Rectal smooth muscle tissue (tissue), 1 donor: ENCODE data around the gene PARP9.
A peak's percentile ranks its signal among the peaks of the same experiment; 100 is the strongest.

Experiments used
- H3K27ac ChIP-seq: one replicate; pipeline ENCODE4 v1.7.0; 2013; ENCODE audit warnings: low read depth, low read length, inconsistent platforms
- H3K27me3 ChIP-seq: one replicate; pipeline ENCODE4 v1.7.0; 2013; ENCODE audit warnings: low read length; ENCODE audit not compliant: control insufficient read depth, insufficient read depth
- H3K36me3 ChIP-seq: one replicate; pipeline ENCODE4 v1.7.0; 2013; ENCODE audit warnings: low read length; ENCODE audit not compliant: control insufficient read depth, insufficient read depth
- H3K4me1 ChIP-seq: one replicate; pipeline ENCODE4 v1.7.0; 2013; ENCODE audit warnings: low read length; ENCODE audit not compliant: control insufficient read depth, insufficient read depth
- H3K4me3 ChIP-seq: one replicate; pipeline ENCODE4 v1.7.0; 2013; ENCODE audit warnings: low read length
- H3K9ac ChIP-seq: one replicate; pipeline ENCODE4 v1.7.0; 2013; ENCODE audit warnings: low read length

PARP9 gene

DNA sequence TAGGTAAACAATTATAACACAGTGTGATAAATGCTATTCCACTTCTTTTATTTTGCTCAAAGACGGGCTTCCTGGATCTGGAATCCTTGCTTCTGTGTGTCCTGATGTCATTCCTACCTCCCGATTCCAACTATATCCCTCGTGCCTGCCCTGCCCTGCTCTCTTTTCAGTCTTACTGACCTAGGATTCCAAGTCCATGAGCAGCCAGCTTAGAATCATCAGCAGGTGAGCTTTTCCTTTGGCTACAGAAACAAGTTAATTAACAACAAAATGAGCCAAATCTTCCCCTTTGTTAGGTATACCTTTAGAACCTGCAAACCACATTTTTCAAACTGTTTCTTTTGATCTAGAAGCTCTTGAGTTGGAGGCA lies 27.5 kb downstream of the PARP9 start:
- Histone ChIP-seq H3K27me3 (no peaks in the 10 kb centered on the region), H3K36me3 (peaks cover 34% of the 10 kb centered on the region), H3K27ac (no peak overlapping the region)

DNA sequence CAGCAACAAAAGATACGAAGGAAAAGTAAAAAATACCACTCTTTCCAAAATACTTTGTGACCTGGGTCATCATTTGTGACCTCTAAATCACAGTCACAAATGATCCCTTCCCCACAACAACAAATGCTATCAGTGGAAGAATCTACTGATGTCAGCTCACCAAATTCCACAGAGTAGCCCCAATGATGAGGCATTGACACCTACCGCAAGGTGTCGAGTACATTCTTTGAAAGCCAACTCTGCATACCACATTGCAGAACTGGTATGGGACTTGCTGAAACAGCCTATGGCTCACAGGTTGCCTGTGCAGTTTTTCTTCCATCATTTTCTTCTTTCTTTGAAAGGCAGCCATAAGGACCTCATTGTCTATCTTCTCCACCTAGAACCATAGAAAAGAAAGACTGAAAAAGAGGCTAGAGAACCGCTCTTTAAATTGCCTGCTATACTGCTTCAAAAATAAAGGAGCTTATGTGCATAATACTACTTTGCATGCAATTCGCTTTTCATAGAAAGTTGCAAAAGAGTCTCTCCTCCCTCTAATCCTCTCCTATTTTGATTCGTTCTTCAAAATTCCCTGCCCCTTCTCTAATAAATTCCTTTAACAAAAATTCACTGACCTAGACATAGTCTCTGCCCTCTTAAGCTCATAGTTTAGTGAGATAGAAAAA lies 28.0 kb downstream of the PARP9 start:
- H3K36me3 ChIP-seq = peaks cover 34% of the 10 kb centered on the region
- no peaks in the 10 kb centered on the region for H3K4me1 ChIP-seq

More for the DNA sequence above, 27.5 kb downstream of the PARP9 start:
- Histone ChIP-seq H3K4me3 (no peak overlapping the region), H3K9ac (no peak overlapping the region), H3K4me1 (no peaks in the 10 kb centered on the region)

DNA sequence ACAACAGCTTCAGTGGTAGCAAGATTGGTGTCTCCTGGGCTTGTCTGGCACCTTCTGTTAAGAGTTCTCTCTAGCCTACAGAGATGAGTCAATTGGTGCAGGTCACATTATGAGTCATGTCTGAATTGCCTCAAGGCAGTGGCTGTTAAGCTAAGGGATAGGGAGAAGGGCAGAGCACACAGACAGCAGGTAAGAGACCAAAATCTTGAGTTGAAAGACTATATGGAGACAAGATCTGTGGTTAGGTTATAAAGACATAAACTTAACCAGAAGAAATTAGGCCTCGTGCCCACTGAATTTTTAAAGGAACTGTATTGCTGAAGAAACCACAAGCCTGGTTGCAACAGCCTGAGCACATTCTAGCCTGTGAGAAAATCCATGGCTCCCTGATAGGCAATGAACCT lies 30.2 kb downstream of the PARP9 start:
- H3K4me1 ChIP-seq = no peaks in the 10 kb centered on the region
- no peaks in the 10 kb centered on the region for H3K27me3 ChIP-seq
- H3K4me3 ChIP-seq = no peak overlapping the region
- H3K9ac ChIP-seq = no peak overlapping the region
- peaks cover 30% of the 10 kb centered on the region for H3K36me3 ChIP-seq
- H3K27ac ChIP-seq = no peak overlapping the region

More for the DNA sequence above, 28.0 kb downstream of the PARP9 start:
- Histone ChIP-seq H3K4me3 (no peak overlapping the region), H3K9ac (no peak overlapping the region), H3K27ac (no peak overlapping the region), H3K27me3 (no peaks in the 10 kb centered on the region)

DNA sequence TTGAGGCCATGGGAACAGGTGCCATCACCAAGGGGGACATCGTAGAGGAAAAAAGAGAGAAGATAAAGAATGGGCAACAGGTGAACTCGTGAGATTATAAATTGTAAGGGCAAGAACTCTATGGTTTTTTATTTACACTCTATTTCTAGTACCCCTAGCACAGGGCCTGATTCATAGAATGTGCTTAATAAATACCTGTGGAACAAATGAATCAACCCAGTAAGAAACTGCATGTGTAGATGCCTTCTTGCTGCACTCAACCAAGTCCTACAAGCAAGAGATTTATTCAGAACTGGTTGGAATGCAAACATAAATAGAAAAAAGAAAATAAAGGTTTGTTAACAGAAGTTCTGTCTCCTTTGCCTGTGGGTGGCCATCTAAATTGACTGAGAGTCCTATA lies 30.6 kb downstream of the PARP9 start:
- no peak overlapping the region for H3K9ac ChIP-seq
- H3K27me3 ChIP-seq = no peaks in the 10 kb centered on the region
- no peak overlapping the region for H3K27ac ChIP-seq
- no peak overlapping the region for H3K4me3 ChIP-seq
- H3K36me3 ChIP-seq = peaks cover 30% of the 10 kb centered on the region
- H3K4me1 ChIP-seq = no peaks in the 10 kb centered on the region

DNA sequence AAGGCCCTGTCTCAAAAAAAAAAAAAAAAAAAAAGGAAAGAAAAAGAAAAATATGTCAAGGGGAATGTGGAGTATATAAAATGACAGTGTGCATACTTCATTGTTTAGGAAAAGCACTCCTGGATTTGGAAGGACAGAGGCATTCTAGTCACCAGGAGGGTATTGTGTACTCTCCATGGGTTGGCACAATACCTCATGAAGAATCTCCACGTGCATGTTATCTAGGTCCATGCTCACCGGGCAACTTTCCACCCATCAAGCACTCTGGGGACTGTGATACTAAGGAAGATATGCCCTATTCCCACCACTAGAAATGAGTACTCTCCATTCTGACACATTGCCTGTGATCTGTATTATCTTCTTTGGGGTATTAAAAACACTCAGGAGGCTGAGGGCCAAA lies 33.9 kb downstream of the PARP9 start:
- Histone ChIP-seq H3K27me3 (no peaks in the 10 kb centered on the region), H3K27ac (no peak overlapping the region), H3K4me3 (no peak overlapping the region), H3K36me3 (peaks cover 27% of the 10 kb centered on the region), H3K9ac (no peak overlapping the region), H3K4me1 (no peaks in the 10 kb centered on the region)

DNA sequence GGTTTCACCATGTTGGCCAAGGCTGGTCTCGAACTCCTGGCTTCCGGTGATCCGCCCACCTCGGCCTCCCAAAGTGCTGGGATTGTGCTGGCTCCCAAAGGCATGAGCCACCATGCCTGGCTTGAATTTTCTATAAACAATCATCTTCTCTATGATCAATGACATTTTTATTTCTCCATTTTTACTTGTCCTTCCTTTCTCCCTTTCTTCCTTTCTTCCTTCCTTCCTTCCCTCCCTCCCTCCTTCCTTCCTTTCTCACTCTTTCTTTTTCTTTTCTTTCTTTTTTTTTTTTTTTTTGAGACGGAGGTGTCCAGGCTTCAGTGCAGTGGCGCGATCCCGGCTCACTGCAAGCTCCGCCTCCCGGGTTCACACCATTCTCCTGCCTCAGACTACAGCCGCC lies 40.8 kb downstream of the PARP9 start:
- Histone ChIP-seq H3K4me3 (no peak overlapping the region), H3K27ac (no peak overlapping the region), H3K27me3 (no peaks in the 10 kb centered on the region), H3K9ac (no peak overlapping the region), H3K4me1 (no peaks in the 10 kb centered on the region), H3K36me3 (peaks cover 2% of the 10 kb centered on the region)

DNA sequence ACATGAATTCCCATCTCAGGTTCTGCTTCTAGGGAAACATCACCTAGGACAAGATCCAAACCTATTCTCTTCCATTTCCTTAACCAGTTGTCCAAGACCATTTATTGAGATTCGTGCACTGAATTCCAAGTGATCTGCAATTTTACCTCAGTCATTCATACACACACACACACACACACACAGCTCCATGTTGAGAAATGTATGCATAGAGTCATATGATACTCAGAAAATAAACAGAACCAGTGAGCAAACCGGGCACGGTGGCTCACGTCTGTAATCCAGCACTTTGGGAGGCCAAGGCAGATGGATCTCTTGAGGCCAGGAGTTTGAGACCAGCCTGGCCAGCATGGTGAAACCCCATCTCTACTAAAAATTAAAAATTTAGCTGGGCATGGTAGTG lies 43.2 kb downstream of the PARP9 start:
- no peak overlapping the region for H3K27ac ChIP-seq
- no peaks in the 10 kb centered on the region for H3K4me1 ChIP-seq
- no peaks in the 10 kb centered on the region for H3K36me3 ChIP-seq
- no peaks in the 10 kb centered on the region for H3K27me3 ChIP-seq
- H3K4me3 ChIP-seq = no peak overlapping the region
- no peak overlapping the region for H3K9ac ChIP-seq

DNA sequence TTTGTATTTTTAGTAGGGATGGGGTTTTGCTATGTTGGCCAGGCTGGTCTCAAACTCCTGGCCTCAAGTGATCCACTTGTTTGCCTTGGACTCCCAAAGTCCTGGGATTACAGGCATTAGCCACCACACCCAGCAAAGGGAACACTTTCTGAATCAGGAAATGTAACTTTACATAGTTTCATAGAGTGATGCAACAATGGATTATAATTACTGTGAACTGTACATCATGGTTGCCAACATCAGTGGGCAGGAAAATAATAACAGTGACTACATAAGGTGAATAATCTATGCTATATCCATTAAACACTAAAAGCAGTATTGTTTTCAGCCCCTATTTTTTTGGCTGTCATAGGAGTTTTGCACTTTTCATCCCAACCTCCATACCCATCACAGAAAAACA lies 44.4 kb downstream of the PARP9 start:
- Histone ChIP-seq H3K36me3 (no peaks in the 10 kb centered on the region), H3K9ac (no peak overlapping the region), H3K27me3 (no peaks in the 10 kb centered on the region), H3K4me3 (no peak overlapping the region), H3K4me1 (peaks cover 3% of the 10 kb centered on the region), H3K27ac (no peak overlapping the region)

DNA sequence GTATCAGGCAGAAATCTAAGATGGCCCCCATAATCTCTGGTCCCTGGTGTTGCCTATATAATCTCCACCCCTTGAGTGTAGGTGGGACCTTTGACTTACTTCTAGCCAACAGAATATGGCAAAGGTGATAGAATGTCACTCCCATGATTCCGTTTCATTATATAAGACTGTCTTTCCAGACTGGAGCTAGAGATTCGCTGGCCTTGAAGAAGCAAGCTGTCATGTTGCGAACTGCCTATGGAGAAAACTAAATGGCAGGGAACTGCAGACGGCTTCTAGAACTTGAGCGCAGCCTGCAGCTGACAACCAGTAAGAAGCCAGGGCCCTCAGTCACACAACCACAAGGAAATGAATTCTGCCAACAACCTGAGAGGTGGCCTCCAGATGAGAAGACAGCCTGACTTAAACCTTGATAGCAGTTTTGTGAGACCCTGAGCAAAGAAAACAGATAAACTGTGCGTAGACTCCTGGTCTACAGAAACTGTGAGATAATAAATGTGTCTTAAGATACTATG lies 47.2 kb downstream of the PARP9 start:
- H3K27me3 ChIP-seq = no peaks in the 10 kb centered on the region
- no peaks in the 10 kb centered on the region for H3K36me3 ChIP-seq

DNA sequence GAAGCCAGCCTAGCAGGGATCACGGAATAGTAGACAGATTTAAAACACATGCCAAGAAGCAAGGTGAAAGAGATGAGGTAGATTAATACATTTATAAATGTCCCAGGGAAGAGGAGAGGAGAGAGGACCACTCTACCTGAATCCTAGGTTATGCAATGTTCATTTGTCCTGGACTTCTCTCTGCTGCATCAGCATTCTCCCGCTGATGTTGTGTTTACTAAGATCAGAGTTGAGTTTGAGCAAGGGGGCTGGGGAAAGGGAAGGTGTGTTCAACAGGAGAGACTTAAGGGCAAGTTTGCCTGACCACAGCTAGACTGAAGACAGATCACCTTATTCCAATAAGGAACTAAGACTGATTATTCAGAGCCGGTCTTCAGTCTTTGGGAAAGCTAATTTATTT lies 48.2 kb downstream of the PARP9 start:
- Histone ChIP-seq H3K4me1 (peaks cover 6% of the 10 kb centered on the region), H3K36me3 (no peaks in the 10 kb centered on the region), H3K27me3 (no peaks in the 10 kb centered on the region), H3K27ac (no peak overlapping the region), H3K9ac (no peak overlapping the region), H3K4me3 (no peak overlapping the region)

More for the DNA sequence above, 47.2 kb downstream of the PARP9 start:
- peaks cover 3% of the 10 kb centered on the region for H3K4me1 ChIP-seq
- no peak overlapping the region for H3K9ac ChIP-seq
- H3K4me3 ChIP-seq = no peak overlapping the region
- no peak overlapping the region for H3K27ac ChIP-seq

DNA sequence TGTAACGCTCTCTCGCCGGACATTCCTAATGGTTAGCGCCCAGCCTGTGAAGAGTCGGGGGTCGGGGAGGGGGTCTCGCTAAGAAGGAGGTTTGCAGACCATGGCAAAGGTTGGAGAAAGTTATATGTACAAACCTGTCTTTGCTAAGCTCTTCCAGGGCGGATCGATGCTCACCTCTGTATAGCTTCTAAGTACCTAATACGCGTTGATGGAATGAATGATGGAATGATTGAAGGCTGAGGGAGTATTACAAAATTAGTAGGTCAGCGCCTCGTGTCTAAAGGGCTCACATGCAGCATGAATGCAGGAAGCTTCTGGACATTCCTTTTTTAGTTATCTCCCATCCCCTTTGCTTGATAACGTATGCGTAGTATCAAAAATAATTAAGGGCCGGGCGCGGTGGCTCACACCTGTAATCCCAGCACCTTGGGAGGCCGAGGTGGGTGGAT lies 49.1 kb downstream of the PARP9 start:
- Histone ChIP-seq H3K27ac (peak overlapping the region; percentile 94), H3K36me3 (no peaks in the 10 kb centered on the region), H3K4me3 (peak overlapping the region; percentile 76), H3K27me3 (no peaks in the 10 kb centered on the region), H3K9ac (no peak overlapping the region), H3K4me1 (peaks cover 6% of the 10 kb centered on the region)

DNA sequence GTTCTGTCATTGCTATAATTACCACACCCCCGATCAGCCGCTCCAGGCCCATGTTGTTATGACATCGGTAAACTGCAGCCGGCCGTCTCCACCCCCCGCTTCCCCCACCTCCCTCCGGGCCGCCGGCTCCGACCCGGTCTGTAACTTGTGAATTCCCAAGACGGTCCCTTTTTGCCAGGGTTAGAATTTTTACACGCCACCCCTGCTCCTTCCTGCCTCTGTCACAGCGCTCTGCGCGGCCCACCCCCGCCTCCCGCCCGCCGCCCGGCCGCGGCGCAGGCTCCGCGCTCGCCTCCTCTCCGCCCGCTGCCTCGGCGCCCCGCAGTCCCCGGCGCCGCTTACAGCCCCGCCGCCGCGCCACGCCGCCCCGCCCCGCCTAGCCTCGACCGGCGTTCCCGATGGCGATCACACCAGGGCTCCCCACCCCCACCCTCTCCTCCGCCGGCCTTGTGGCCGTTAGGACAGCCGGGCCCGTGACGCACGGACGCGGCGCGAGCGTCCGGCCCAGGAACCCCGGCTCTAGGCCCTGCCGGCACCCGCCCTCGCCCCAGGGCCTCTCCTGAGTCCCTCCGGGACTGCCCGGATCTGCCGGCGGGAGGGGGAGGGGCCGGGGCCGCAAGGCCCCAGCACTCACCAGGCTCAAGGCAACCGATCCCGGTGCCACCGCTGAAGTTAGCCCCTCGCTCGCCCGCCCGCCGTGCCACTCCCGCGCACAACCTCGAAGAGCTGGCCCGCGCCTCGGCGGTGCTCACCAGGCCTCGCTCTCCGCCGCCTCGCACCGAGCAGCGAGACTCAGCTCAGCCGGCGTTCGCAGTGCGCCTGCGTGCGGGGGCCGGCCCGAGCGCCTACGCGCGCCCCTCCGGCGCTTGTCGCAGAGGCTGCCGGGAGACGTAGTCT lies 49.7 kb downstream of the PARP9 start, which contains the start of gene KPNA1:
TSS of gene KPNA1 (minus strand) at position 817 of the 897 bp plus-strand sequence. CDS start 18,374 bp downstream, outside the sequence.
- H3K36me3 ChIP-seq = no peaks in the 10 kb centered on the region
- H3K27me3 ChIP-seq = no peaks in the 10 kb centered on the region
- peak within 1 kb of the TSS; percentile 94 for H3K27ac ChIP-seq
- H3K9ac ChIP-seq = peak within 1 kb of the TSS; percentile 62
- peaks cover 6% of the 10 kb centered on the region for H3K4me1 ChIP-seq
- peak within 1 kb of the TSS; percentile 76 for H3K4me3 ChIP-seq
